HG02852 (cell line): ENCODE measurements around the gene HOXD12.

Experiments
- ATAC-seq: cut with Tn5 transposase; IDR thresholded peaks from one replicate; pipeline ENCODE4 v1.9.1; 2021; ENCODE audit warnings: mild to moderate bottlenecking, moderate library complexity; ENCODE audit not compliant: unreplicated experiment

Gene HOXD12

DNA sequence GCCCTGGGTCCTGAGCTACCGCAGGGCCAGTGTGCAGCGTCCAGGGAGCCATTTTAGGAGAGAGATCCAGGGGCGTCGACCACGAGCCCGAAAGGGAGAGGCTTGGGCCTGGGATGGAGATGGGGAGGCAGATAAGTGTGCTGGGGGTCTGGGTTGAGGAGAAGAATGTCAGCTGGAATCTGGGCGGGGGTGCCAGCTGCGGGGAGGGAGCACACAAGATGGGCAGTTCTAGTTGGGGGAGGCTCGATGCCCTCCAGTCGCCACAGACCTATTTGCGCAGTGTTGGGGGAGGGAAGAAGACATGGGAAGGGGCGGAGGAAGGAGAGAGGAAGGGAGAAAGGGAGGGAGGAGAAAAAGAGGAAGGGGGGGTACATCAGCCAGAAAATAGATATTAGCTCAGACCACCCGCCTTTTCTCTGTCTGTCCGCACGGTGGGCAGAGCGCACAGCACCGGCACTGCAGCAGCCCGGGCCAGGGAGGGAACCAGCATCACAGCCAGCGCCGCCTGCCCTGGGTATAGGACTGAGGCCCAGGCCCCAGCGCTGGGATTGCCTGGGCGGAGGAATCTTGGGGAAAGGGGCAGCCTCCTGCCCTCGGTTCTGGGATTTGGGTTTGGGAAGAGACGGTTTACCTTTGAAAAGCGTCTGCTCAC, 5.6 kb downstream of the HOXD12 start:
- no peak for ATAC-seq

- no peak for ATAC-seq
Observed at GRCh38 chr2:176105730-176106580, 6.4 kb downstream of the HOXD12 start.

- ATAC-seq, result no peak
Observed at GRCh38 chr2:176106581-176107539, 7.3 kb downstream of the HOXD12 start, which contains the start of gene HOXD11. Gene HOXD11 (plus strand): TSS chr2:176107280. CDS start chr2:176107356, 76 bp downstream.

DNA sequence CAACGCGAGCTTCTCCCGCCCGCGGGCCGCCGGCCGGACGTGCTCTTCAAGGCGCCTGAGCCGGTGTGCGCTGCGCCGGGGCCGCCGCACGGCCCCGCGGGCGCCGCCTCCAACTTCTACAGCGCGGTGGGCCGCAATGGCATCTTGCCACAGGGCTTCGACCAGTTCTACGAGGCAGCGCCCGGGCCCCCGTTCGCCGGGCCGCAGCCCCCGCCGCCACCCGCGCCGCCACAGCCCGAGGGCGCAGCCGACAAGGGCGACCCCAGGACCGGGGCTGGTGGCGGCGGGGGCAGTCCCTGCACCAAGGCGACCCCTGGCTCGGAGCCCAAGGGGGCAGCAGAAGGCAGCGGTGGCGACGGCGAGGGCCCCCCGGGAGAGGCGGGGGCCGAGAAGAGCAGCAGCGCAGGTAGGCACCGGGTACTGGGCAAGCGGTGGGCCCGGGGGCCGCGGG, 8.2 kb downstream of the HOXD12 start:
- no peak for ATAC-seq

- no peak for ATAC-seq
Observed at GRCh38 chr2:176109192-176109901, 9.8 kb downstream of the HOXD12 start.

- no peak for ATAC-seq
Observed at GRCh38 chr2:176109946-176110345, 10.4 kb downstream of the HOXD12 start.

- ATAC-seq, result no peak
Observed at GRCh38 chr2:176110415-176111308, 11.1 kb downstream of the HOXD12 start.

DNA sequence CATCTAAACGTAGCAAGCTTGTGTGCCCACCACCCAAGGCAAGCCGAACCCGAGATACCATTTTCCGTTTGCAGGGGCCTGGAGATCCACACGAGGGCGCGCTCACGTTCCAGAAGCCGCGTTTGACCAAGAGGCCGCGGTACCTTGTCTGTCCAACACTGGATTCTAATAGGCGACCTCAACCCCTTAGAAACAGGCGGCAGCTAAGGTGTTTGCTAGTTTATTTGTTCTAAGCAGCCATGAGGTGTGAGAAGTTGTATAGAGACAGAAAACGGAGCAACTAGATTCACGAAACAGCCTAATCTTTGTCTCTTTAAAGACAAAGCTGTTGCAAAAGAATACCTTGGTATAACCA, 11.7 kb downstream of the HOXD12 start:
- ATAC-seq, result no peak

DNA sequence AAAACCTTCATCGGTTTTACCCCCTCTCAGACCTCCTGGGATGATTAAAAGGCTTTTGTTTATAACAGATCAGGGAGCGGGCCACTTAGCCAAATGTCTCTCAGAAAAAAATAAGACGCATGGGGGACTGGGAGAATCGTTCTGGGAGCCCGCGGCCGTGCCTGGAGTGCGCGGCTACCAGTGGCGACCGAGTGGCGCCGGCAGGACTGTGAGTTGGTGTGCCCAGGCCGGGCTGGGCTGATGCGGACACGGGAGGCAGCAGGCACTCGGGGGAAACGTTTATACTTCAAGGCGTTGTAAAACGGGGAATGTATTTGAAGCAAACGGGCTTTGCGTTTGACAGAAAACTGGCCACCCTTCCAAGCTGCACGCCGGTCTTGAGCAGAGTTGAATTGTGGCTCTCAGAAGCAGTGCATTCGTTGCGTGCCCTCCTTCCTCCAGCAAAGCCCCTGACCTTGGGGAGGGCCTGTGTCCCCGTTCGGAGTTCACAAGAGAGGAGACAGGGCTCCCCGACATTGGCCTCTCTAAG, 12.3 kb downstream of the HOXD12 start:
- ATAC-seq, result no peak

DNA sequence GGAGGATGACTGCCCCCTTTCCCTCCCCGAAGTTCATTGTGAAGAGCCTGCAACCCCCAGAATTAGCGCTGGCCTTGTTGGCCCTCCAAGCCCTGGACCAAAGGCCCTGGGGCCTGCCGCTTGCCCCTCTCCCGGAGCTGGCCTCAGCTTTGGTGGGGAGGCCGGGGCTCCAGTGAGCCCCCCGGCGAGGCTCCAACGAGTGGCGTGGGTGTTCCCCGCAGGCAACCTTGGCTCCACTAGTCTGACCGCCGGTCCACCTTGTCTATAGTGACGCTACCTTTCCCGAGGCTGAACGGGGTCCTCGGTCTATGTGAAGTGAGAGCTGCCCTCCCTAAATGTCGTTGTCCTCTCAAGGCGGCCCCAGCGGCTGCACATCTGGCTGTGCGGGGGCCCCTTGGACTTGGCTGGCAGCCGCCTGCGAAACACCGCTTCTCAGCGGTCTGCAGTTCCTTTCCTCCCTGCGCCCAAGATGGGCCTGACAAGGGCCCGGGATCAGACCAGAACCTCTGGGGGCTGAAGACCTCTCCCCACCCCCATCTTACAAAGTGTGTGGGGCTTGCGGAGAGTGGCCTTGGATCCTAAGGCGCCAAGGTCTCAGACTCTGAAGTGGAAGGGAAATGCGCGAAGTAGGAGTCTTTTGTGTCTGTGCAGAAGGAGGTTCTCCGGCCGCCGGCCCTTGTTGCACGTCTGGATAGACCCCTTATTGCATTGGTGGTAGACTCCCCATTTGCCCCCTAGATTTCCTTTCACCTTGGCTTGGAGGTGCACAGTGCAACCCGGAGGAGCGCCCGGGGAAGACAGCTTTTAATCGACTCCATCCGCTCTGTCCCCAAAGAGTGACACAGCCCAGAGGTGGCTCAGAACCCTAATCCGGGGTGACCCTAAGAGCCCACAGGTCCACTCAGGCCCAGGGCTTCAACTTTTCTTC, 13.0 kb downstream of the HOXD12 start:
- ATAC-seq, result no peak

DNA sequence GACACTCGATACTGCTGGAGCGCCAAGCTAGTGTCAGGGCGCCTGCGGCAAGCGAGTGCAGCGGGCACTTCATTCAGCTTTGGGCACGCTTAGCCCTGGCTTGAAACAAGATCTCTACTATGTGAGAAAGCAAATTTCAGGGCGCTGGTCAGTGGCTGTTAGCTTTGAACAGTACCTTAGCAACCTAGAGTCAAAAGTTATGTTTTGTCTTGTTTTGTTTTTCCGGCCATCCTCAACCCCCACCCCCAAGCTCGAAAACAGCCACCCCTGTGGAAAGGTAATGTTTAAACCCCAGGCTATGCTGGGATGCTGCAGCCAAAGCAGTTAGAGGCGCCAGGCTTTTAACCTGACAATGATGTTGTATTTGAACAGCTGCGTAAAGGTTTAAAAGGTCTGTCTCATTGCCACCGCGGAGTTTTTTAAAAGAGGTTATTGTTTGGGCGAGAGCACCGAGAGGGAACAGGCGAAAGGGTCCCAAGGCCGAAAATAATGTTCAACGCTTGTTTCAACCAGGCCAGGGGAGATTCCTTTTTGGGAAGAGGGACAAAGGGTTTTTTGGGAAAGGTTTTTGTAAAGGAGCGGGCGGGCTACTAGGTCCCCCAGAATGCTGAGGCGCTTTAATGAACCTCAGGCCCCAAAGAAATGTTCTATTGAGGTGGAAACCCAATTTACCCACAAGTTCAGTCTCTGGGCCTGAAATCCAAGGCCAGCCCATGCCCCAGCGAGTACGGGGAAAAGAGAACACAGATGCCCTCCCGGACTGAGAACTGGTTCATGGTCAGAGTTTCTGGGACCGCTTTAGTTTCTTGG, 14.7 kb downstream of the HOXD12 start:
- no peak for ATAC-seq

DNA sequence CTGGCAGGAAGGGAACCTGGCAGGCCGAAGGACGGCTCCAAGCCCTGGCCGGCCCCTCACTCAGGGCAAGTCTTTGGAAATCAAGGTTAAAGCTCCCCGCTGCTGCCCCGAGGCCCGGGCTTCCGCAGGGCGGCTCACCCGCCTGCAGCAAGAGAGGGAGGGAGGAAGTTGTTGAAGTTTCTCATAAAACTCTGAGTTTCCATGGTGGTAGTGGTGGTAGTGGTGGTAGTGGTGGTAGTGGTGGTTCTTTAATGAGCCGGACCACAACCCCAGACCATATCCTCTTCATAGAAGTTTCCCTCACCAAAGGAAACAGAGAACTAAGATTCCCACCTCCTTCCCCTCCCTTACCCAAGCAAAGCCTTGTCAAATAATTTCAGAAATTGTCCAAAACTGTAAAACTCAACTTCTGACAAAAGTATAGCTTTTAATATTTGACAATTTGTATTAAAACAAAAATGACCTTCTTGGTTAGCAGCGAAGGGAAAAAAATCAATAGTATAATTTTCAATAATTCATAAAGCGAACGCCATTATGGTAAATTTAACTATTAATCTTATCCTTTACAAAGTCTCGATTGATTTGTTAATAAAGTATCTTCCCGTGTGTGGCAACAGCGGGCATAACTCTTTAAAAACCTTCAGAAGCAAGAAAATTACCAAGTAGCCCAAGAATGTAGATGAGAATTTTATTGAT, 15.5 kb downstream of the HOXD12 start:
- ATAC-seq, result no peak

GRCh38 chr2:176115883-176116813, 16.6 kb downstream of the HOXD12 start, which contains the start of gene HOXD10:
Gene HOXD10 (plus strand): TSS chr2:176116778. CDS start chr2:176116834, 56 bp downstream.
- ATAC-seq, result no peak

GRCh38 chr2:176117162-176117822, 17.7 kb downstream of the HOXD12 start:
- no peak for ATAC-seq

DNA sequence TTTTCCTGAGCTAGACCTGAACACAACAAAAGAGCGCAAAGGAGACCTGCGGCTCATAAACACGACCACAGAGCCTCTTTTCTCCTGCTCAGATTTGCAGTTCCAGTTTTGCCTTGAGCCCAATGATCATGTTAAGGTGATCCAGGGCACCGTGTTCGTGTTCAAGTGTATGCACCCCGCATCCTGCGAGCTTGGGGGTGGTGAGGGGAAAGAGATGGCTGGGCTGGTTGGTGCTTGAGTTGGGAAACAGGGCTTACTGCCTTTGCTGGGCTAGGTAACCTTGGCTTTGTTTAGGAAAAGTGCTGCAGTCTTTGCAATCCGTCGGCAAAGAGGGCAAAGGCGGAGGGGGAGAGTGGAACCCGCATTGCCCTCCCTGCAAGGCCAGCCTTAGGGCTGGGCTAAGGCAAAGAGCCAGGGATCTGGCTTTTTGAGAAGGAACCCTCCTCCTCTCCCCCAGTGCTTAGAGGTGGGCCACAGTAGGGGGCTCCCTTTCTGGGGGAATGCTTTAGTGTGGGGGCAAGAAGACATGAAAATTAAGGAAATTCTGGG, 18.3 kb downstream of the HOXD12 start:
- ATAC-seq, result no peak
